Neural cell (in vitro differentiated cells): ENCODE results near the gene RPL7L1.

ENCODE experiments used
- EP300 ChIP-seq: fragments of 450-650 bp; conservative IDR thresholded peaks from 2 replicates; pipeline ENCODE4 v1.6.1; 2014; ENCODE audit warnings: antibody characterized with exemption, mild to moderate bottlenecking, moderate library complexity; ENCODE audit not compliant: poor library complexity, severe bottlenecking
- EZH2 ChIP-seq: fragments of 200-600, 300-800 bp; shearing (Covaris generic), sonication (generic); IDR thresholded peaks from 2 replicates; pipeline ENCODE4 v1.6.1; 2014; ENCODE audit warnings: antibody characterized with exemption, low read length, borderline replicate concordance, mild to moderate bottlenecking; ENCODE audit not compliant: insufficient read depth, poor library complexity, severe bottlenecking
- POLR2AphosphoS5 ChIP-seq: IDR thresholded peaks from 2 replicates; pipeline ENCODE4 v1.6.1; 2012
- RAD21 ChIP-seq: fragments of 450-650 bp; conservative IDR thresholded peaks from 2 replicates; pipeline ENCODE4 v1.6.1; 2014; ENCODE audit warnings: antibody characterized with exemption, mild to moderate bottlenecking, moderate library complexity
- SMC3 ChIP-seq: fragments of 450-650 bp; conservative IDR thresholded peaks from 2 replicates; pipeline ENCODE4 v1.6.1; 2014; ENCODE audit warnings: antibody characterized with exemption, mild to moderate bottlenecking, moderate library complexity; ENCODE audit not compliant: poor library complexity
- TAF1 ChIP-seq: IDR thresholded peaks from 2 replicates; pipeline ENCODE4 v1.6.1; 2012; ENCODE audit warnings: low read depth
- TF ChIP-seq, protein P1 (sequence below): fragments of 450-650 bp; IDR thresholded peaks from 2 replicates; pipeline ENCODE4 v1.5.1; 2014; ENCODE audit warnings: antibody characterized with exemption, mild to moderate bottlenecking, moderate library complexity; ENCODE audit not compliant: poor library complexity, severe bottlenecking
- TF ChIP-seq, protein P2 (sequence below): IDR thresholded peaks from 2 replicates; pipeline ENCODE4 v1.6.1; 2012; ENCODE audit warnings: borderline replicate concordance

DNA sequence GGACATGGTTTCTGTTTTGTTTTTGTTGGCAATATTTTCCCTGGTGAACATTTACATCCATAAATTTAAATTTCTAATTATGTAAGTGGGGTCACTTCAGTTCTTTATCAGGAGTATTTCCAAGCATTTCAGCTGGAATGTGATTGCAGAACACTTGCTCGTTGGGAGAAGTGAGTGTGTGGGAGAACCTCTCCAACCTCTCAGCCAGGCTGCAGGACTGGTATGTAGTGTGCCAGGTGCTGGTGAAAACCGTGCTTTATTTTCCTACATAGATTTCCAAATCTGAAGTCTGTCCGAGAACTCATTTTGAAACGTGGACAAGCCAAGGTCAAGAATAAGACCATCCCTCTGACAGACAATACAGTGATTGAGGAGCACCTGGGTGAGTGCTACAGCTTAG is 6.3 kb downstream of the RPL7L1 start:
- TF ChIP-seq EP300: no peak
- TF ChIP-seq, protein P1, sequence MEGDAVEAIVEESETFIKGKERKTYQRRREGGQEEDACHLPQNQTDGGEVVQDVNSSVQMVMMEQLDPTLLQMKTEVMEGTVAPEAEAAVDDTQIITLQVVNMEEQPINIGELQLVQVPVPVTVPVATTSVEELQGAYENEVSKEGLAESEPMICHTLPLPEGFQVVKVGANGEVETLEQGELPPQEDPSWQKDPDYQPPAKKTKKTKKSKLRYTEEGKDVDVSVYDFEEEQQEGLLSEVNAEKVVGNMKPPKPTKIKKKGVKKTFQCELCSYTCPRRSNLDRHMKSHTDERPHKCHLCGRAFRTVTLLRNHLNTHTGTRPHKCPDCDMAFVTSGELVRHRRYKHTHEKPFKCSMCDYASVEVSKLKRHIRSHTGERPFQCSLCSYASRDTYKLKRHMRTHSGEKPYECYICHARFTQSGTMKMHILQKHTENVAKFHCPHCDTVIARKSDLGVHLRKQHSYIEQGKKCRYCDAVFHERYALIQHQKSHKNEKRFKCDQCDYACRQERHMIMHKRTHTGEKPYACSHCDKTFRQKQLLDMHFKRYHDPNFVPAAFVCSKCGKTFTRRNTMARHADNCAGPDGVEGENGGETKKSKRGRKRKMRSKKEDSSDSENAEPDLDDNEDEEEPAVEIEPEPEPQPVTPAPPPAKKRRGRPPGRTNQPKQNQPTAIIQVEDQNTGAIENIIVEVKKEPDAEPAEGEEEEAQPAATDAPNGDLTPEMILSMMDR: no peak
- no peak for TF ChIP-seq EZH2
- TF ChIP-seq TAF1: no peak
- TF ChIP-seq, protein P2, sequence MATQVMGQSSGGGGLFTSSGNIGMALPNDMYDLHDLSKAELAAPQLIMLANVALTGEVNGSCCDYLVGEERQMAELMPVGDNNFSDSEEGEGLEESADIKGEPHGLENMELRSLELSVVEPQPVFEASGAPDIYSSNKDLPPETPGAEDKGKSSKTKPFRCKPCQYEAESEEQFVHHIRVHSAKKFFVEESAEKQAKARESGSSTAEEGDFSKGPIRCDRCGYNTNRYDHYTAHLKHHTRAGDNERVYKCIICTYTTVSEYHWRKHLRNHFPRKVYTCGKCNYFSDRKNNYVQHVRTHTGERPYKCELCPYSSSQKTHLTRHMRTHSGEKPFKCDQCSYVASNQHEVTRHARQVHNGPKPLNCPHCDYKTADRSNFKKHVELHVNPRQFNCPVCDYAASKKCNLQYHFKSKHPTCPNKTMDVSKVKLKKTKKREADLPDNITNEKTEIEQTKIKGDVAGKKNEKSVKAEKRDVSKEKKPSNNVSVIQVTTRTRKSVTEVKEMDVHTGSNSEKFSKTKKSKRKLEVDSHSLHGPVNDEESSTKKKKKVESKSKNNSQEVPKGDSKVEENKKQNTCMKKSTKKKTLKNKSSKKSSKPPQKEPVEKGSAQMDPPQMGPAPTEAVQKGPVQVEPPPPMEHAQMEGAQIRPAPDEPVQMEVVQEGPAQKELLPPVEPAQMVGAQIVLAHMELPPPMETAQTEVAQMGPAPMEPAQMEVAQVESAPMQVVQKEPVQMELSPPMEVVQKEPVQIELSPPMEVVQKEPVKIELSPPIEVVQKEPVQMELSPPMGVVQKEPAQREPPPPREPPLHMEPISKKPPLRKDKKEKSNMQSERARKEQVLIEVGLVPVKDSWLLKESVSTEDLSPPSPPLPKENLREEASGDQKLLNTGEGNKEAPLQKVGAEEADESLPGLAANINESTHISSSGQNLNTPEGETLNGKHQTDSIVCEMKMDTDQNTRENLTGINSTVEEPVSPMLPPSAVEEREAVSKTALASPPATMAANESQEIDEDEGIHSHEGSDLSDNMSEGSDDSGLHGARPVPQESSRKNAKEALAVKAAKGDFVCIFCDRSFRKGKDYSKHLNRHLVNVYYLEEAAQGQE: no peak
- no peak for TF ChIP-seq SMC3
- no peak for TF ChIP-seq RAD21
- TF ChIP-seq POLR2AphosphoS5: no peak
